ENCODE results near the gene RASL11A.

DNA sequence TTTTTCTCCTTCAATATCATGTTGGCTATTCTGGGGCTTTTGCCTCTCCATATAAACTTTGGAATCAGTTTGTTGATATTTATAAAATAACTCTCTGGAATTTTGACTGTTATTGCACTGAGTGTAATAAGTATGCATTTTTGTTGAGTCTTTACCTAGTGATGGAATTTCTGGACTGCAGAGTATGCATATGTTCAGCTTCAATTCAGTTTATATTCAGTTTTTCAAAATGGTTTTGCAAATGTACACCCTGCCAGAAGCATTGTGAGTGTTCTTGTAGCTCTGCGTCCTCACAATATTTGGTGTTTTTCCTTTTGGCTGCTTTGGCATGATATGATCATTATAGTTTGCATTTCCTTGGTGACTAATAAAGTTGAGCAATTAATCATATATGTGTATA is 43.1 kb downstream of the RASL11A start:
- TF ChIP-seq, protein P1, sequence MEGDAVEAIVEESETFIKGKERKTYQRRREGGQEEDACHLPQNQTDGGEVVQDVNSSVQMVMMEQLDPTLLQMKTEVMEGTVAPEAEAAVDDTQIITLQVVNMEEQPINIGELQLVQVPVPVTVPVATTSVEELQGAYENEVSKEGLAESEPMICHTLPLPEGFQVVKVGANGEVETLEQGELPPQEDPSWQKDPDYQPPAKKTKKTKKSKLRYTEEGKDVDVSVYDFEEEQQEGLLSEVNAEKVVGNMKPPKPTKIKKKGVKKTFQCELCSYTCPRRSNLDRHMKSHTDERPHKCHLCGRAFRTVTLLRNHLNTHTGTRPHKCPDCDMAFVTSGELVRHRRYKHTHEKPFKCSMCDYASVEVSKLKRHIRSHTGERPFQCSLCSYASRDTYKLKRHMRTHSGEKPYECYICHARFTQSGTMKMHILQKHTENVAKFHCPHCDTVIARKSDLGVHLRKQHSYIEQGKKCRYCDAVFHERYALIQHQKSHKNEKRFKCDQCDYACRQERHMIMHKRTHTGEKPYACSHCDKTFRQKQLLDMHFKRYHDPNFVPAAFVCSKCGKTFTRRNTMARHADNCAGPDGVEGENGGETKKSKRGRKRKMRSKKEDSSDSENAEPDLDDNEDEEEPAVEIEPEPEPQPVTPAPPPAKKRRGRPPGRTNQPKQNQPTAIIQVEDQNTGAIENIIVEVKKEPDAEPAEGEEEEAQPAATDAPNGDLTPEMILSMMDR (IDR thresholded peaks at IDR 0.05): no peak
- TF ChIP-seq POLR2A (IDR thresholded peaks at IDR 0.05): no peak

All from adrenal gland (tissue), 5 donors.